ENCODE results near the gene DNAJB5. TPM values are rescaled to one million over a fixed set of nuclear protein-coding genes. Genes with fewer than 3 reads are reported as not detected.

Gene DNAJB5
- total RNA-seq, 5 donors from 2014 or later (not counting 1 experiment from before 2014, with no cell fraction given) = 1.3 to 2.4 (median 1.7) TPM

Other genes starting within 250 kb of the DNAJB5 start
- not detected for gene PHF24, start 31.5 kb upstream of the DNAJB5 start, total RNA-seq
- gene VCP, start 82.9 kb downstream of the DNAJB5 start, total RNA-seq = 100 to 1,000 TPM; 141 to 232 (median 167) TPM
- 10 to 100 TPM; 20.0 to 30.7 (median 28.2) TPM for gene FANCG, start 90.2 kb downstream of the DNAJB5 start, total RNA-seq
- 10 to 100 TPM; 23.0 to 32.1 (median 29.9) TPM for gene PIGO, start 106.8 kb downstream of the DNAJB5 start, total RNA-seq
- 10 to 100 TPM; 35.8 to 58.2 (median 53.7) TPM for gene STOML2, start 113.4 kb downstream of the DNAJB5 start, total RNA-seq
- gene ATOSB, start 126.1 kb downstream of the DNAJB5 start, total RNA-seq = 10 to 100 TPM in 1 of 5 donors, 1 to 10 TPM in 4; 4.7 to 12.7 (median 8.9) TPM
- gene UNC13B, start 172.3 kb downstream of the DNAJB5 start, total RNA-seq = 1 to 10 TPM in 1 of 5 donors, under 1 TPM in 4; 0.45 to 1.2 (median 0.72) TPM